Epithelial cell of prostate (primary cell): ENCODE results near the gene C1orf198.

ENCODE experiments used
- DNase-seq: peaks from one replicate; pipeline ENCODE4 v3.0.0-alpha.2; 2011; ENCODE audit warnings: low read depth, low spot score
- H3K27ac ChIP-seq: fragments of 450-650 bp; 2 replicates; pipeline ENCODE4 v1.5.1; 2017; ENCODE audit warnings: mild to moderate bottlenecking

The C1orf198 gene

GRCh38 chr1:230792691-230793462, 75.4 kb downstream of the C1orf198 start:
- DNase-seq = no peak
- H3K27ac ChIP-seq = no peak overlapping the region

GRCh38 chr1:230791986-230792564, 76.2 kb downstream of the C1orf198 start:
- no peak for DNase-seq

GRCh38 chr1:230790026-230790425, 78.3 kb downstream of the C1orf198 start:
- no peak for DNase-seq
- no peak overlapping the region for H3K27ac ChIP-seq

More at GRCh38 chr1:230791986-230792564, 76.2 kb downstream of the C1orf198 start:
- H3K27ac ChIP-seq = no peak overlapping the region

GRCh38 chr1:230788561-230789275, 79.6 kb downstream of the C1orf198 start:
- DNase-seq = no peak
- no peak overlapping the region for H3K27ac ChIP-seq

- DNase-seq = no peak
Measured at GRCh38 chr1:230787471-230787870, 80.8 kb downstream of the C1orf198 start.

More at GRCh38 chr1:230787471-230787870, 80.8 kb downstream of the C1orf198 start:
- no peak overlapping the region for H3K27ac ChIP-seq
